ENCODE results near the gene MDC1.

MDC1 gene

DNA sequence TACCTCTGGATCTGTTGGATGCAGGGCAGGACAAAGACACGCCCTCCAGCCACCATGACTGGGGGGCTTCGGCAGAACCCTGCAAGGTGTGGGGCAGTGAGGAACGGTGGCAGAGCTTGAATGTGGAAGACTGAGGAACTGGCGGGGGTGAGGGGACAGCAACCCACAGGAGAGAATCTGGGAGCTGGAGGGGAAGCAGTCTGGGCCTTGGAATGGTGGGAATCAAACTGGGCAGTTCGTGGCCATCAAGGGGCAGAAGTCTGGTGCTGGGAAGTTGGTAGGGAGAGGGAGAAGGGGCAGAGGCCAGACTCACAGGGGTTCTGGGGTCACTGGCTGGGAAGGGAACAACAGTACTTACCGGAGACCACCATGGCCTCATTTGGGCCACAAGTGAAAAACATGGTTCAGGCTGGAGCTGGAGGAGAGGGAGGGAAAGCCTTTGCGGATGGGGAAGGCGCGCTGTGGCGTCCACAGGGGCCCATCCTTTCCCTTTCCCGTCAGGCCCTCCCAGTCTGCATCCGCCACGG, 24.8 kb upstream of the MDC1 start:
- no peaks in the 10 kb centered on the region for H3K9me3 ChIP-seq (ENCODE audit: low read length)
- peak overlapping the region; percentile 91 for H3K4me3 ChIP-seq (ENCODE audit: low read length)
- no peaks in the 10 kb centered on the region for H3K27me3 ChIP-seq (ENCODE audit: insufficient read depth, low read length)
- H2AFZ ChIP-seq (ENCODE audit: low read depth, low read length), result peak overlapping the region; percentile 84
- H3K36me3 ChIP-seq (ENCODE audit: insufficient read depth, low read length), result peaks cover 40% of the 10 kb centered on the region
- H3K4me1 ChIP-seq (ENCODE audit: insufficient read depth, low read length), result peaks cover 21% of the 10 kb centered on the region

DNA sequence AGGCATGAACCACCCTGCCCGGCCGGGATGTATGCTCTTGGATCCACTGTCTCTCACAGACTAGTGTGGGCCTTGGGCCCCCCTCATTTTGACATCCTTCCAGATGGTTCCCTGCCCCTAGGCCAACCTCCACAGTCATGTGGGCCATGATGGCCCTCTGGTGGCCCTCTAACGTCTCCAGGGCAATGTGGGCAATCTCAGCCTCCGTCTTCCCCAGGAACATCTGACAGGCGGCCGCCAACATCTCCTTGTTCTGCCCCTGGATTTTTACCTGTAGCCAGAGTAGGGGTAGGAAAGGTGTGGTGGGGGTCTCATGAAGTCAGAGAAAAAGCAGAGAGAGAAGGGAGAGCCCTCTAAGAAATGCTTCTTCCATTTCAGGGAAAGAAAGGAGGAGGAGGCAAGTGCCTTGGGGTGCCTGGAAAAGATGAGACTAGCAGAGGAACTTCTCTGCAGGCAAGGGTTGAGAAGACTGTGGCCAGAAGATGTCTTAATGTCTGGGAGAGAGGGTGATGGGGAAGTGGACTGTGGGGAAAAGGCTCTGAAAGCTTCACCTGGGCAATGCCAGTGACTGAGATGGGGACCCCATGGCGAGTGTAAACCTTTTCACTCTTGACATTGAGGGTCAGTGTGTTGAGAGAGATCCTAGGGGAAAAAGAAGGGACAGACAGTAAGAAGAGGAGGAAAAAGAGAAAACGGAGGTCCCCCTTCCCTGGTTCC, 24.1 kb upstream of the MDC1 start:
- Histone ChIP-seq H3K4me3 (ENCODE audit: low read length) (peak overlapping the region; percentile 91), H2AFZ (ENCODE audit: low read depth, low read length) (no peak overlapping the region), H3K4me1 (ENCODE audit: insufficient read depth, low read length) (peaks cover 21% of the 10 kb centered on the region), H3K9me3 (ENCODE audit: low read length) (no peaks in the 10 kb centered on the region), H3K27me3 (ENCODE audit: insufficient read depth, low read length) (no peaks in the 10 kb centered on the region), H3K36me3 (ENCODE audit: insufficient read depth, low read length) (peaks cover 44% of the 10 kb centered on the region)

DNA sequence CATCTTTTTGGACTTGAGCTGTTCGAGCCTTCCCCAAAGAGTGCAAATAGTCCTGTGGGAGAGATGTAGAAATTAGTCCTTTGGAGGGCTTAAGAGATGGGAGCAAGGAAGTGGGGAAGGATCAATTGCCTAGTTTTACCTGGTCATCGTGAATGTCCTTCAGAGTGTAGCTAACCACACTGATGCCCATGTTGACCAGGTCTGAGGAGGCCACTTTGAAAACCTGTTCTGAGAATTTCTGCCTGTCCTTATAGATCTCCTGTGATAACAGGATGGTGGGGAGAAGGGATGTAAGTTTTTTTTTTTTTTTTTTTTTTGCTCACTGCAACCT, 23.4 kb upstream of the MDC1 start:
- Histone ChIP-seq H2AFZ (ENCODE audit: low read depth, low read length) (no peak overlapping the region), H3K4me1 (ENCODE audit: insufficient read depth, low read length) (peaks cover 21% of the 10 kb centered on the region), H3K36me3 (ENCODE audit: insufficient read depth, low read length) (peaks cover 51% of the 10 kb centered on the region), H3K27me3 (ENCODE audit: insufficient read depth, low read length) (no peaks in the 10 kb centered on the region), H3K4me3 (ENCODE audit: low read length) (no peak overlapping the region), H3K9me3 (ENCODE audit: low read length) (no peaks in the 10 kb centered on the region)

DNA sequence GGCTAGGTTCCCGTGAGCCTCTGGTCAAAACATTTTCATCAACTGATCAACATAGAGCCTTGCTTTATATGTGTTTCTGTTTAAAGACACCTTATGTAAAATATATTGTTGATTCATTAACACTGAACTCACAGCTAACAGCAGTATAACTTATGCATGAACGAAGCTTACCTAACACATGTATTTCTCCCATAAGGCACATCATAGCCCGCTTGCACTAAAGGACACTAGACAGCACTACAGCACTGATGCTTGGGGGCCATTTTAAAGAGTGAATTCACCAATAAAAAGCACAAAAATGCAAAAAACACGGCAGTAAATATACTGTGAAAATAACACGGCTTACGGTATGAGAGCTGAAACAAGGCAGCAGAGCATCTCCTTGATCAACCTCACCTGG, 21.5 kb upstream of the MDC1 start:
- H3K27me3 ChIP-seq (ENCODE audit: insufficient read depth, low read length), result no peaks in the 10 kb centered on the region
- H3K36me3 ChIP-seq (ENCODE audit: insufficient read depth, low read length), result peaks cover 62% of the 10 kb centered on the region

DNA sequence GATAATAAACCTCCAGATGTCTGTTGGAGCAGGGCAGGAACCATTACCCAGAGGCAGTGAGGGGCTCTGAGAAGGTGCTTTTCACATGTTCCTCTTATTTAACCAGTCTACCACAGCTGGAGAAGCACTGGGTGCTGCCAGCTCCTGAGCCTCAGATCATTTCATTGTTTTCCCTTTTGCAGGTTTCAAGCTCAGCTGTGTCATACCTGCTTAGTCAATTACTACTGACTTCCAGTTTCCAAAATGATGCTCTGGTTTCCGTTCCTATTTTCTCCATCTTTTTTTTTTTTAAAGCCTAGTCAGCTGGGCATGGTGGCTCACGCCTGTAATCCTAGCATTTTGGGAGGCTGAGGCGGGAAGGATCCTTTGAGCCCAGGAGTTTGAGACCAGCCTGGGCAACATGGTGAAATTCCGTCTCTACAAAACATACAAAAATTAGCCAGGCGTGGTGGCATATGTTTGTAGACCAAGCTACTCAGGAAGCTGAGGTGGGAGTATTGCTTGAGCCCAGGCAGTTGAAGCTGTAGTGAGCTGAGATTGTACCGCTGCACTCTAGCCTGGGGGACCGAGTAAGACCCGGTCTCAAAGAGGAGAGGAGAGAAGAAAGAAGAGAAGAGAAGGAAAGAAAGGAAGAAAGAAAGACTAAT, 18.7 kb upstream of the MDC1 start:
- H3K27me3 ChIP-seq (ENCODE audit: insufficient read depth, low read length), result no peaks in the 10 kb centered on the region
- H3K9me3 ChIP-seq (ENCODE audit: low read length), result no peaks in the 10 kb centered on the region
- H2AFZ ChIP-seq (ENCODE audit: low read depth, low read length), result no peak overlapping the region
- peaks cover 72% of the 10 kb centered on the region for H3K36me3 ChIP-seq (ENCODE audit: insufficient read depth, low read length)
- no peak overlapping the region for H3K4me3 ChIP-seq (ENCODE audit: low read length)
- no peaks in the 10 kb centered on the region for H3K4me1 ChIP-seq (ENCODE audit: insufficient read depth, low read length)

More for the DNA sequence above, 21.5 kb upstream of the MDC1 start:
- H2AFZ ChIP-seq (ENCODE audit: low read depth, low read length), result no peak overlapping the region
- no peaks in the 10 kb centered on the region for H3K9me3 ChIP-seq (ENCODE audit: low read length)
- H3K4me3 ChIP-seq (ENCODE audit: low read length), result no peak overlapping the region
- H3K4me1 ChIP-seq (ENCODE audit: insufficient read depth, low read length), result peaks cover 12% of the 10 kb centered on the region

DNA sequence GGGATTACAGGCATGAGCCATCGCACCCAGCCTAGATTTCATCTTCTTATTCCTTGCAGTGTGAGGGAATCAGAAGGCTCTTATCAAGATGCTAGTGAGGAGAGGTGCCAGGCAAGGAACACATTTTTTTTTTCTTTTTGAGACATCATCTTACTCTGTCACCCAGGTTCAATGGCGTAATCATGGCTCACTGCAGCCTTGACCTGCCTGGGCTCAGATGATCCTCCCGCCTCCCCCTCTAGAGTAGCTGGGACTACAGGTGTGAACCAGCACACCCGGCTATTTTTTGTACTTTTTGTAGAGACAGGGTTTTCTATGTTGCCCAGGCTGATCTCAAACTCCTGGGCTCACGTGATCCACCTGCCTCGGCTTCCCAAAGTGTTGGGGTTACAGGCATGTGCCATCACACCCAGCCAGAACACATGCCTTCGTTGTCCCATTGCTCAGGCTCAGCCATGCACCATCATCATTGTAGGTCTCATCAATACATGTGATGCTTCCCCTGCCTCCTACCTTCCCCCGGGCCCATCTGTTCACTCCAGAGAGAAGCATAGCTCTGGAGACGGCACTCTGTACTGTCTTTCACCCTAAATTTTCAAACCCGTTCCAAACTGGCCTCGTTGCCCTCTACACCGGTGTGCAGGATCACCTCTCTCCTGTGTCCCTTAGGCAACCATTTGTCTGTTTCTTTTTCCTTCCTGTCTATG, 15.3 kb upstream of the MDC1 start:
- no peak overlapping the region for H2AFZ ChIP-seq (ENCODE audit: low read depth, low read length)
- no peaks in the 10 kb centered on the region for H3K4me1 ChIP-seq (ENCODE audit: insufficient read depth, low read length)
- no peaks in the 10 kb centered on the region for H3K27me3 ChIP-seq (ENCODE audit: insufficient read depth, low read length)
- H3K4me3 ChIP-seq (ENCODE audit: low read length), result no peak overlapping the region
- H3K36me3 ChIP-seq (ENCODE audit: insufficient read depth, low read length), result peaks cover 66% of the 10 kb centered on the region
- H3K9me3 ChIP-seq (ENCODE audit: low read length), result no peaks in the 10 kb centered on the region

DNA sequence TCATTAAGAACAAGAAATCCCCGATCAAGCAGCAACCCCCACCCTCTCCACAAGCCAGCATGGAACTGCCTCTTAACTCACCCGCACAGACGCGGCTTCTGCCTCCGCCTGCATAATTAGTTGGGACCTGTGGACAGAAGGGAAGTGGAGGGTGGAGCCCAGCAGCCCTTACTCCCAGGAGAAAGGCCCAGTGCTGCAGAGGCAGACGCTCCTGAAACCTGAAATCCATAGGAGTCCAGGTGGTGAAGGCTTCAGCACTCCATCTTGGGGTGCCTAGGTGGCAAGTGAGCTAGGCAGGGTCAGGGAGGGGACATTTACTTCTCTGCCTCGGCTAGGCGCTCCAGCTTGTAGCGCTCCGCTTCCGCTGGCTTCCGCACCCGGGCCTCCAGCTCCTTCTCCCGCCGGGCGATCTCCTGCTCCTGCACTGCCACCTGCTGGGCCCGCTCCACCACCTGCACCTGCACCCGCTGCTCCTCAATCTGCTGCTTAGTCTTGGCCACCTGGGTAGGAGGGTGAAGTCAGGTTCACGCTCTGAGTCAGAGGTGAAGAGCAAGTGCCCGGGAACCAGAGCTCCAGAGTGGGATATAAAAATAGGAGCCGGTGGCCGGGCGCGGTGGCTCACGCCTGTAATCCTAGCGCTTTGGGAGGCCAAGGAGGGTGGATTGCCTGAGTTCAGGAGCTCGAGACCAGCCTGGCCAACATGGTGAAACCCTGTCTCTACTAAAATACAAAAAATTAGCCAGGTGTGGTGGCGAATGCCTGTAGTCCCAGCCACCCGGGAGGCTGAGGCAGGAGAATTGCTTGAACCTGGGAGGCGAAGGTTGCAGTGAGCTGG, 13.7 kb upstream of the MDC1 start:
- H3K36me3 ChIP-seq (ENCODE audit: insufficient read depth, low read length), result peaks cover 57% of the 10 kb centered on the region
- H3K27me3 ChIP-seq (ENCODE audit: insufficient read depth, low read length), result no peaks in the 10 kb centered on the region
- H3K4me3 ChIP-seq (ENCODE audit: low read length), result no peak overlapping the region
- H3K4me1 ChIP-seq (ENCODE audit: insufficient read depth, low read length), result no peaks in the 10 kb centered on the region
- no peak overlapping the region for H2AFZ ChIP-seq (ENCODE audit: low read depth, low read length)
- no peaks in the 10 kb centered on the region for H3K9me3 ChIP-seq (ENCODE audit: low read length)

DNA sequence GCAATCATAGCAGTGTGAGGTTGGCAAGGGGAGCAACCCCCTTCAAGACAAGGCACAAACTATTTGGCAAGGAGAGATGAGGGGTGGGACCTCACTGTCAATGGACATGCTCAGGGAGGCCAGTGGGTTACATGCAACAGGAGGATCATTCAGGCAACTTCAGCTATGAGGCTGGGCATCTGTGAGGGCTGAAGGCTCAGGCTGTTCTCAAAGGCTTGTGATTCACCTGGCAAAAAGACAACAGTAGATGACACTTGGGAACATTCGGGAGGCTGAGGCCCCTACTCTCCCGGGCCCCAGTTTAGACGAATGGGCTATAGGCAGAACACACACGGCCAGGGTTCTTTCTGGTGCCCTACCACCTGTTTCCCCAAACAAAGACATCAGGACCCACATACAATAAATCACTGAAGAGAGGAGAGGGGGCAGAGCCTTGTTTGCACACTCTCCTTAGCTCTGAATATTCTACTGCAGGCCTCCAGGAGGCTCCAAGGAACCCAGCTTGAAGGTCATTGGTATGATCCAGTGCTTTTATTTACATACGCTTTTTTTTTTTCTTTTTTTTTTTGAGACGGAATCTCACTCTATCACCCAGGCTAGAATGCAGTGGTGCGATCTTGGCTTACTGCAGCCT, 11.0 kb upstream of the MDC1 start:
- no peak overlapping the region for H2AFZ ChIP-seq (ENCODE audit: low read depth, low read length)
- H3K4me3 ChIP-seq (ENCODE audit: low read length), result no peak overlapping the region
- peaks cover 67% of the 10 kb centered on the region for H3K36me3 ChIP-seq (ENCODE audit: insufficient read depth, low read length)

DNA sequence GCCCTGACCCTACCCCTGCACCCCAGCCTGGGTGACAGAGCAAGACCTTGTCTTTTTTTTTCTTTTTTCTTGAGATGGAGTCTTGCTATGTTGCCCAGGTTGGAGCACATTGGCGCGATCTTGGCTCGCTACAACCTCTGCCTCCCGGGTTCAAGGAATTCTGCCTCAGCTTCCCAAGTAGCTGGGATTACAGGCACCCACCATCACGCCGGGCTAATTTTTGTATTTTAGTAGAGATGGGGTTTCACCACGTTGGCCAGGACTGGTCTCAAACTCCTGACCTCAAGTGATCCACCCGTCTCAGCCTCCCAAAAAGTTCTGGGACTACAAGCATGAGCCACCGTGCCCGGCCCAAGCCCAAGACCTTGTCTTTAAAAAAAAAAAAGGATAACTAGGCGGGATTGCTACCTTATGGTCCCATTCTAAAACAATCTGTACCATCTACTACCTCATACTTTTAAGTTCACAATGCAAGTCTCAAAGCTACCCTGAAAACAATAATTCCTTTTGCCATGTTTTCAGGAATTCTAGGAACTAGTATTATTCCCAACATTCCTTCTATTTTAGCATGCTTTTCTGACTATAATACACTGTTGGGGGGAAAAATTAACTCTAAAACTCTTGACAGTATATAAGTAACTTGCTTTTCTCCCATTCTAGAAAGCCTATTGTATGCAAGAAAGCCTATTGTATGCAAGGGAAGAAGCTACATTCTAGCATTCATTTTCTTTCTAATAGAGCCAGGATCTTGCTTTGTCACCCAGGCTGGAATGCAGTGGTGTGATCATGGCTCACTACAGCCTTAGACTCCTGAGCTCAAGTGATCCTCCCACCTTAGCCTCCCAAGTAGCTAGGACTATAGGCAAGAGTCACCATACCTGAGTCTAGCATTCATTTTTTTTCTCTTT, 9.7 kb upstream of the MDC1 start:
- Histone ChIP-seq H3K36me3 (ENCODE audit: insufficient read depth, low read length) (peaks cover 71% of the 10 kb centered on the region), H3K27me3 (ENCODE audit: insufficient read depth, low read length) (no peaks in the 10 kb centered on the region), H3K9me3 (ENCODE audit: low read length) (no peaks in the 10 kb centered on the region), H2AFZ (ENCODE audit: low read depth, low read length) (no peak overlapping the region), H3K4me3 (ENCODE audit: low read length) (no peak overlapping the region), H3K4me1 (ENCODE audit: insufficient read depth, low read length) (peaks cover 16% of the 10 kb centered on the region)

More for the DNA sequence above, 11.0 kb upstream of the MDC1 start:
- Histone ChIP-seq H3K9me3 (ENCODE audit: low read length) (no peaks in the 10 kb centered on the region), H3K4me1 (ENCODE audit: insufficient read depth, low read length) (peaks cover 10% of the 10 kb centered on the region), H3K27me3 (ENCODE audit: insufficient read depth, low read length) (no peaks in the 10 kb centered on the region)

DNA sequence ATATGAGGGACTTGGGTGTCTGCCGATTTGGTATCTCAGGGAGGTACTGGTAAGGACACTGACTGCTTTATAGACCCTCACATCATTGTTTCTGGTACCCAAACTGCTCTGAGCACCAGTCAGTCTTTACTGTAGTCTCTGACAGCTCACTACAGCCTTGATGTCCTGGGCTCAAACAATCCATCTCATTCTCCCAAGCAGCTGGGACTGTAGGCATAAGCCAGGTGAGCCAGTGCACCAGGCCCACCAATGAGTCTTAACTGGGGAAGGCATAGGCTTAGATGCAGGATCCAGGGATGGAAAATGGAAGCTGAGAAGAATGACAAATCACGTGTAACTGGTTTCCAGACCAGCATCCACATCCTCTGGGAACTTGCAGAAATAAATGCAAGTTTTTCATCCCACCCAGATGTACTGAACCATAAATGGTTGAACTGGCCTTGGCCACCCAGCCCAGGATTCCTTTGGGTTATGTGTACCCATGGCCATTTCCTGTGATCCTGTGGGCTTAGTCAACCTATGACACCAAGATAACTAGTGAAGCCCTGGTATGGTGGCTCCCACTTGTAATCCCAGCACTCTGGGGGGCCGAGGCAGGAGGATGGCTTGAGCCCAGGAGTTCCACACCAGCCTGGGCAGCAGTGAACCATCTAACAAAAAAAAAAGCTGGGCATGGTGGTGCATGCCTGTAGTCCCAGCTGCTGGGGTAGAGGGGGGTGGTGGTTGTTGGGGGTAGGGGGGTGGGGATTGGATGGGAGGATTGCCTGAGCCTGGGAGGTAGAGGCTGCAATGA, 8.8 kb upstream of the MDC1 start:
- no peaks in the 10 kb centered on the region for H3K27me3 ChIP-seq (ENCODE audit: insufficient read depth, low read length)
- no peak overlapping the region for H2AFZ ChIP-seq (ENCODE audit: low read depth, low read length)
- peaks cover 69% of the 10 kb centered on the region for H3K36me3 ChIP-seq (ENCODE audit: insufficient read depth, low read length)
- no peak overlapping the region for H3K4me3 ChIP-seq (ENCODE audit: low read length)
- peaks cover 16% of the 10 kb centered on the region for H3K4me1 ChIP-seq (ENCODE audit: insufficient read depth, low read length)
- H3K9me3 ChIP-seq (ENCODE audit: low read length), result no peaks in the 10 kb centered on the region

DNA sequence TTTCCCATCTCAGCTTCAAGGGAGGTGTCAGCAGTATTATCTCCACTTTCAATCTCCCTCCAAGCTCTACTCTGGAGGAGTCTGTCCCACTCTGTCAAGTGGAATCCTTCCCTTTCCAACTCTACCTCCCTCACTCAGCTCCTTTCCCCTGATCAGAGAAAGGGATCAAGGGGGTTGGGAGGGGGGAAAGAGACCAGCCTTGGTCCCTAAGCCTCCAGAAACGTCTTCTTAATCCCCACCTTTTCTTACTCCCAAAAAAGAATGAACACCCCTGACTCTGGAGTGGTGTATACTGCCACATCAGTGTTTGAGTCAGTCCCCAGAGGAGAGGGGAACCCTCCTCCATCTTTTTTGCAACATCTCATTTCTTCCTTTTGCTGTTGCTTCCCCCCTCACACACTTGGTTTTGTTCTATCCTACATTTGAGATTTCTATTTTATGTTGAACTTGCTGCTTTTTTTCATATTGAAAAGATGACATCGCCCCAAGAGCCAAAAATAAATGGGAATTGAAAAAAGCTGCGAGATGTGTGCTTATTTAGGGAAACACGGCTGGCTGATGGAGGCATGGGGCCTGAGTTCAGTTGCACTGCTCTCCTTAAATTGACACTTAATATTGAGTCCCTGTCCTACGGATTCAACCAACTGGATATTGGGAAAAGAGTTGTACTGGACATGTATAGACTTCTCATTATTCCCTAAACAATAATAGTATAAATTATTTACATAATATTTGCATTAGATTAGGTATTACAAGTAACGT, 8.0 kb upstream of the MDC1 start:
- Histone ChIP-seq H3K27me3 (ENCODE audit: insufficient read depth, low read length) (no peaks in the 10 kb centered on the region), H3K36me3 (ENCODE audit: insufficient read depth, low read length) (peaks cover 61% of the 10 kb centered on the region), H2AFZ (ENCODE audit: low read depth, low read length) (no peak overlapping the region), H3K4me1 (ENCODE audit: insufficient read depth, low read length) (peaks cover 16% of the 10 kb centered on the region), H3K4me3 (ENCODE audit: low read length) (no peak overlapping the region), H3K9me3 (ENCODE audit: low read length) (no peaks in the 10 kb centered on the region)

Measured in neuron (in vitro differentiated cells).